HL-60/S4 treated with retinoic acid at 250 ng/mL for 4 days and 3 days (cell line): ENCODE measurements around the gene SAA4.
"Not testable (repeated sequence)": the region's sequence is repeated elsewhere in the genome, so short reads cannot be mapped to it uniquely, and the experiment has no call there.

ENCODE experiments used
- in situ Hi-C: fragments of 300-500 bp; cut with MboI; formaldehyde crosslinking; loops from 2 replicates; pipeline ENCODE4 v1.7.0; 2022; ENCODE audit warnings: low sequenced_read_pairs

The SAA4 gene

DNA sequence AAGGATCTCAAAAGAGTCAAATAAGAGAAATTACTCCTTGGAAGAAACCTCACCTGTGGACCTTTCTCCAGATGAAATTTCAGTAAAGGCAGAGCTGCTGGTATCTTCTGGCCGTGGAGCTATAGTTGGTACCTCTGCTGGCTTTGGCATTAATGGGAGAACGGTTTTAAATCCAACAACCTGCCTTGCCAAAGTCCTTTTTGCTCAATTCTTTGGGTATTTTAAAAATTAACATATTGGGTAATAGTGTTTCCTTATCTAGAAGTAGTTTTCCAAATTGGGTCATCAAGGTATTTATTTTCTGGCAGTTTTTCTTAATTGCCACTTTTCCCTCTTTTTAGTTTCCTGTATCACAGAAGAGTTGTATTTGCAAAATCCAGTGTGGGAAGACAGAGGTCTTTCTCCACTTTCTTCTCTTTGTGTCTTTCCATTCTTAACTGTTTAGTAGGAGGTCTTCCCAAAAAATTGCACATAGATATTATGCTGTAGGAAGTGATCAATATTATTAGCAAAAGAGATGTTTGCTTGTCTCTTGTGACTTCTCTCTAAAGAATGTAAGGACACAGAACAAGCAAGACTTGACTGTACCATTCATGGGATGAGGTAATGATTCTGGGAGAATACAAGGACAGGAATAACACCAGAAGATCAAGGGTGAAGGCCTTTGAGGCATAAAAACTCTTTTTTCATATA, at the start of gene SAA4:
Gene SAA4, minus strand, starts transcription at position 139 of the 693 bp plus-strand sequence. CDS start 876 bp downstream, outside the sequence.
- in situ Hi-C loops, result no loop called here

DNA sequence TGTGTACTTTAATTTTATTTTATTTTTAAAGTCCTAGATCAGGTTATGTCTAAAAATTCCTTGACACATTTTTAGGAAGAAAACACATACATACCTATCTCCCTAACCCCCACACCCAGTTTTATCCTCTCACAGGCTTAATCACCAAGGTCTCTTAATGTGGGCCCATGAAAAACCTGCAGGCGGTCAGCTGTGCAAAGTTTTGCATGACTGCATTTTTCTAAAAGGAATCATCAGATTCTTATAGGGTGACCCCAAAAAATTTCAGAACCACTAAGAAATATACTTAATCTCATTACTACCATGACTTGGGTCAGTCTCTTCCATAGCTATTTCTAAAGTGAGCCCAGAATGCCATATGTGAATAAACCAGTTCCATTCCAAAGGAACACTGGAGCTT, 49.2 kb upstream of the SAA4 start:
- in situ Hi-C loops, result no loop called here

GRCh38 chr11:18282626-18283025, 46.0 kb upstream of the SAA4 start:
- in situ Hi-C loops, result no loop called here

GRCh38 chr11:18280438-18281045, 43.9 kb upstream of the SAA4 start:
- in situ Hi-C loops, result no loop called here

GRCh38 chr11:18277565-18278271, 41.1 kb upstream of the SAA4 start:
- in situ Hi-C loops, result no loop called here

DNA sequence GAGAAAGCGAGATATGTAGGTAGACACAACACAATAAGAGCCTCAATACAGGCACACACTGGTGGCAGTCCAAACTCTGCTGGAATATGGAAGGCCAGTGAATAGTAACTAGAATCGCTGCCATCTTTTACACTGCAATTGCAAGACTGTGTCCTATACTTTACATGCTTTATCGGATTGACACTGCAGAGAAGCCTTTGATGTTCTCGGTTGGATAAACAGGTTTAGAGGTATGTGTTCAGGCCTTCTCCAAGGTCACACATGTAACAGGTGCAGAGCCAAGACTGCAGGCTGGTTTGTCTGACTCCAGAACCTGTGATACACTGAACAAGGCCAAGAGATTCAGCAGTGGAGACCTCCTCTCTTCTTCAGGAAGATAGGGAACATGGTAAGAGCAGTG, 34.6 kb upstream of the SAA4 start:
- in situ Hi-C loops, result no loop called here

GRCh38 chr11:18270102-18270501, 33.5 kb upstream of the SAA4 start:
- in situ Hi-C loops, result no loop called here

GRCh38 chr11:18269252-18269651, 32.6 kb upstream of the SAA4 start:
- in situ Hi-C loops, result not testable (repeated sequence)

DNA sequence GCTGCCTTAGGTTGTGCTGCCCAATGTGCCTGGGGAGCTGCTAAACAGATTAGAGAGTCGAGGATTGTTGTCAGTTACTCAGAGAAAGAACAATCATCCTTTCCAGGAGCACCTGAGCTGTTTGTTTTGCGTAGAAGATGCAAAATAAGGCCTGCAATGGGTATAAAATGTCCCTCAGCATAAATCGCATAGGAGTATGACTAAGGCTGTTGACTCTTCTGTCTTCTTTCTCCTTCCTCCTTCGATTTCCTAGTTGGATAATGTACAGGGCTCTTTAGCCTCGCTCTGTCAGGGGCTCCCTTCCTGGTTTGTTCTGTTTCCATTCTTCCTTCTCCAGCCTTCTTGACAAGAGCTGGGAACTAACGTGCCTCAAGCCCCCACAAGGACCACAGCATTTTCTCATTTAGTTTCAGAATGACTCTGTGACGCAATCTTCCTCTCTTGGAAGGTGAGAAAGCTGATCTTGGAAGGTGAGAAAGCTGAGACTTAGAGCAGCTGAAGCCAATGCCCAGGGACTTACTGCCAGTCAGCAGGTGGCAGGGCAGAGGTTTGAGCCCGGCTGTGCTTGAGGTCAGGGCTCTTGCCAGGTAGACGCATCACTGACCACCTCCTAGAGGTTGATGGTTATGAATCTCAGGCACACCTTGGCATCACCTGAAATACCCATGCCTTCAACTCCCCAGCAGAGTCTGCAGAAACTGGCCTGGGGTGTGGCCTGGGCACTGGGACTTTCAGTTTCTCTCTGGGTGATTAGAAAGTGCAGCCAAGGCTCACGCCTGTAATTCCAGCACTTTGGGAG, 30.9 kb upstream of the SAA4 start:
- in situ Hi-C loops, result not testable (repeated sequence)

DNA sequence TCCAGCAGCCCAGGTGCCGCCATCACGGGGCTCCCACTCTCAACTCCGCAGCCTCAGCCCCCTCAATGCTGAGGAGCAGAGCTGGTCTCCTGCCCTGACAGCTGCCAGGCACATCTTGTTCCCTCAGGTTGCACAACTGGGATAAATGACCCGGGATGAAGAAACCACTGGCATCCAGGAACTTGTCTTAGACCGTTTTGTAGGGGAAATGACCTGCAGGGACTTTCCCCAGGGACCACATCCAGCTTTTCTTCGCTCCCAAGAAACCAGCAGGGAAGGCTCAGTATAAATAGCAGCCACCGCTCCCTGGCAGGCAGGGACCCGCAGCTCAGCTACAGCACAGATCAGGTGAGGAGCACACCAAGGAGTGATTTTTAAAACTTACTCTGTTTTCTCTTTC, 29.3 kb upstream of the SAA4 start, which contains the start of gene SAA1:
Gene SAA1, plus strand, starts transcription at position 316 of the 400 bp plus-strand sequence. CDS start 624 bp downstream, outside the sequence.
- in situ Hi-C loops, result no loop called here

DNA sequence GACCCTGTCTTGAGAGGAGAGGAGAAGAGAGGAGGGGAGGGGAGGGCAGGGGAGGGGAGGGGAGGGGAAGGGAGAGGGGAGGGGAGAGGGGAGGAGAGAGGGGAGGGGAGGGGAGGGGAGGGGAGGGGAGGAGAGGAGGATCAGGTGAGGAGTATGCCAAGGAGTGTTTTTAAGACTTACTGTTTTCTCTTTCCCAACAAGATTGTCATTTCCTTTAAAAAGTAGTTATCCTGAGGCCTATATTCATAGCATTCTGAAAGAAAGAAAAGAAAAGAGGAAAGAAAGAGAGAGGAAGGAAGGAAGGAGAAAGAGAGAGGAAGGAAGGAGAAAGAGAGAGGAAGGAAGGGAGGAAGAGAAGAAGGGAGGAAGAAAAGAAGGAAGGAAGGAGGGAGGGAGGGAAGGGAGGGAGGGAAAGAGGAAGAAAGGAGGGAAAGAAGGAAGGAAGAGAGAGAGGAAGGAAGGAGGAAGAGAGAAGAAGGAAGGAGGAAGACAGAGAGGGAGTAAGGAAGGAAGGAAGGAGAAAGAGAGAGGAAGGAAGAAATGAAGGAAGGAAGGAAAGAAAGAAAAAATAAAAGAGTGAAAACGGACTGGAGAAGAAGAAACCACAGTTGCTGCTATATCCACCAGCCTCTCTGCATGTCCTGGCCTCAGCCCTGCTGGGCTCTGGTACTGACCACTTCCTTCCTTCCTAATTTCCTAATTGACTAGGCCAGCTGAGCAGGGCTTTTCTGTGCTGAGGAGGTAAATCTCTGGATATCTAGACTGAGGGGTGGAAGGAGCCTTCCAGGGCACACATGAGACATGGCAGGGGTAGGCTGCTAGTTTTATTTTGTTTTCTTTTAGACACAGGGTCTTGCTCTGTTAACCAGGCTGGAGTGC, 28.3 kb upstream of the SAA4 start:
- in situ Hi-C loops, result no loop called here

GRCh38 chr11:18264035-18264434, 27.4 kb upstream of the SAA4 start:
- in situ Hi-C loops, result no loop called here

- in situ Hi-C loops, result not testable (repeated sequence)
Observed at GRCh38 chr11:18262681-18263350, 26.2 kb upstream of the SAA4 start.

GRCh38 chr11:18261721-18262120, 25.1 kb upstream of the SAA4 start:
- in situ Hi-C loops, result no loop called here

- in situ Hi-C loops, result no loop called here
Observed at GRCh38 chr11:18259259-18259658, 22.7 kb upstream of the SAA4 start.

GRCh38 chr11:18254781-18255361, 18.3 kb upstream of the SAA4 start:
- in situ Hi-C loops, result no loop called here

DNA sequence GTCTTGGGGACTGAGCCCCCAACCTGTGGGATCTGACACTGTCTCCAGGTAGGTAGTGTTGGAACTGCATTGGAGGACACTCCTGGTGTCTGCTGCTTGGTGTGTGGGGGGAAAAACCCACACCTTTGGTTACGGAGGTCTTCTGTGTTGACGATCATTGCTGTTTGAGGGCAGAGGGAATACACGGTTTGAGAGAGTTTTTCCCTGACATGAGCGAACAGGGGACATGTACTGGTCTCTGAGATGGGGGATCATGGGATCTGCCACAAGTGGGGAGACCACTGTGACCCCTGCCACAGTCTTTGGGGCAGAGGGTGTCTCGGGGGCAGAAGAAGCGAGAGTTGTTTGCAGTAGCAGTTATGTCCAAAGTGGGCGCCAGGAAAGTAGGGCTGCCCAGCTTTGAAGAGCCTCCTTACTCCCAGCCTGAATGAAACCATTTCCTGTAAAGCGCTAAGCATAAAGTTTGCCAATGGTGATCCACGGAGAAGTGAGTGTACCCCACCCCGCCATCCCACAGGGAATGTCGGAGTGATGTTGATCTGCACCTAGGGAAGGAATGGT, 17.3 kb upstream of the SAA4 start:
- in situ Hi-C loops, result no loop called here

- in situ Hi-C loops, result no loop called here
Observed at GRCh38 chr11:18253233-18253632, 16.6 kb upstream of the SAA4 start.

GRCh38 chr11:18248561-18248960, 12.0 kb upstream of the SAA4 start, which contains the start of gene SAA2:
Gene SAA2 (minus strand): TSS chr11:18248668. CDS start chr11:18248011, 657 bp downstream.
- in situ Hi-C loops, result no loop called here
